HUES48 (cell line): ENCODE data around the gene CHAT.

Experiments used
- H3K27ac ChIP-seq: one replicate; pipeline ENCODE4 v1.7.0; 2013; ENCODE audit warnings: low read depth, low read length, inconsistent platforms
- H3K27me3 ChIP-seq: 2 replicates; pipeline ENCODE4 v1.6.1; 2013; ENCODE audit warnings: mild to moderate bottlenecking, low read length; ENCODE audit not compliant: control insufficient read depth, insufficient read depth
- H3K36me3 ChIP-seq: 2 replicates; pipeline ENCODE4 v1.6.1; 2013; ENCODE audit warnings: low read length; ENCODE audit not compliant: control insufficient read depth, insufficient read depth
- H3K4me1 ChIP-seq: 2 replicates; pipeline ENCODE4 v1.6.1; 2013; ENCODE audit warnings: mild to moderate bottlenecking, low read length; ENCODE audit not compliant: control insufficient read depth, insufficient read depth
- H3K4me3 ChIP-seq: 2 replicates; pipeline ENCODE4 v1.5.1; 2013; ENCODE audit warnings: mild to moderate bottlenecking, low read depth, low read length
- H3K9ac ChIP-seq: 2 replicates; pipeline ENCODE4 v1.6.1; 2013; ENCODE audit warnings: mild to moderate bottlenecking, low read depth, low read length, moderate library complexity
- H3K9me3 ChIP-seq: 2 replicates; pipeline ENCODE4 v1.6.1; 2013; ENCODE audit warnings: low read length; ENCODE audit not compliant: control insufficient read depth, insufficient read depth

The CHAT gene

GRCh38 chr10:49606981-49607535 lies 6.8 kb upstream of the CHAT start:
- Histone ChIP-seq H3K36me3 (no peaks in the 10 kb centered on the region), H3K9ac (no peak overlapping the region), H3K9me3 (no peaks in the 10 kb centered on the region), H3K27me3 (peaks cover 97% of the 10 kb centered on the region), H3K27ac (no peak overlapping the region), H3K4me1 (peaks cover 10% of the 10 kb centered on the region), H3K4me3 (no peak overlapping the region)

- Histone ChIP-seq H3K9ac (no peak overlapping the region), H3K9me3 (no peaks in the 10 kb centered on the region), H3K4me1 (peaks cover 22% of the 10 kb centered on the region), H3K27ac (no peak overlapping the region), H3K27me3 (peaks cover 98% of the 10 kb centered on the region), H3K4me3 (peak overlapping the region; percentile 63), H3K36me3 (no peaks in the 10 kb centered on the region)
These were observed 5.5 kb upstream of the CHAT start for GRCh38 chr10:49608166-49609005.

- peaks cover 98% of the 10 kb centered on the region for H3K27me3 ChIP-seq
- no peaks in the 10 kb centered on the region for H3K36me3 ChIP-seq
- no peaks in the 10 kb centered on the region for H3K9me3 ChIP-seq
- H3K4me3 ChIP-seq = peak overlapping the region; percentile 63
- peaks cover 24% of the 10 kb centered on the region for H3K4me1 ChIP-seq
- H3K9ac ChIP-seq = no peak overlapping the region
- H3K27ac ChIP-seq = no peak overlapping the region
These were observed 4.9 kb upstream of the CHAT start for GRCh38 chr10:49609006-49609282.

- no peak overlapping the region for H3K27ac ChIP-seq
- H3K4me3 ChIP-seq = peak overlapping the region; percentile 63
- no peak overlapping the region for H3K9ac ChIP-seq
- no peaks in the 10 kb centered on the region for H3K9me3 ChIP-seq
- H3K27me3 ChIP-seq = peaks cover 98% of the 10 kb centered on the region
- peaks cover 25% of the 10 kb centered on the region for H3K4me1 ChIP-seq
- H3K36me3 ChIP-seq = no peaks in the 10 kb centered on the region
These were observed 4.3 kb upstream of the CHAT start for GRCh38 chr10:49609283-49610113.

GRCh38 chr10:49610114-49610457 lies 3.8 kb upstream of the CHAT start, which contains the start of gene SLC18A3:
TSS of gene SLC18A3 (plus strand) at chr10:49610310. CDS start at chr10:49610741, 431 bp downstream.
- Histone ChIP-seq H3K4me1 (peaks cover 27% of the 10 kb centered on the region), H3K27me3 (peaks cover 98% of the 10 kb centered on the region), H3K36me3 (no peaks in the 10 kb centered on the region), H3K9me3 (no peaks in the 10 kb centered on the region), H3K4me3 (peak within 1 kb of the TSS; percentile 63), H3K27ac (no peak within 1 kb of the TSS), H3K9ac (no peak within 1 kb of the TSS)

- H3K27me3 ChIP-seq = peaks cover 98% of the 10 kb centered on the region
- no peak overlapping the region for H3K27ac ChIP-seq
- no peaks in the 10 kb centered on the region for H3K36me3 ChIP-seq
- no peaks in the 10 kb centered on the region for H3K9me3 ChIP-seq
- no peak overlapping the region for H3K9ac ChIP-seq
- peak overlapping the region; percentile 47; the same call in 1 of the 2 replicates for H3K4me3 ChIP-seq
- H3K4me1 ChIP-seq = peaks cover 27% of the 10 kb centered on the region
These were observed 3.2 kb upstream of the CHAT start for GRCh38 chr10:49610458-49611165.

GRCh38 chr10:49611166-49611815 lies 2.5 kb upstream of the CHAT start:
- peak overlapping the region; percentile 47; the same call in 1 of the 2 replicates for H3K4me3 ChIP-seq
- no peak overlapping the region for H3K27ac ChIP-seq
- H3K4me1 ChIP-seq = peaks cover 27% of the 10 kb centered on the region
- H3K9ac ChIP-seq = no peak overlapping the region
- no peaks in the 10 kb centered on the region for H3K9me3 ChIP-seq
- peaks cover 98% of the 10 kb centered on the region for H3K27me3 ChIP-seq
- no peaks in the 10 kb centered on the region for H3K36me3 ChIP-seq

GRCh38 chr10:49611816-49612512 lies 1.9 kb upstream of the CHAT start:
- H3K9ac ChIP-seq = no peak overlapping the region
- H3K27me3 ChIP-seq = peaks cover 98% of the 10 kb centered on the region
- H3K36me3 ChIP-seq = no peaks in the 10 kb centered on the region
- no peak overlapping the region for H3K27ac ChIP-seq
- peaks cover 27% of the 10 kb centered on the region for H3K4me1 ChIP-seq
- peak overlapping the region; percentile 7; the same call in 1 of the 2 replicates for H3K4me3 ChIP-seq
- no peaks in the 10 kb centered on the region for H3K9me3 ChIP-seq

GRCh38 chr10:49612513-49613164 lies 1.2 kb upstream of the CHAT start:
- peaks cover 98% of the 10 kb centered on the region for H3K27me3 ChIP-seq
- H3K4me3 ChIP-seq = no peak overlapping the region; the same call in 1 of the 2 replicates

More at GRCh38 chr10:49612513-49613164, 1.2 kb upstream of the CHAT start:
- peaks cover 27% of the 10 kb centered on the region for H3K4me1 ChIP-seq
- no peaks in the 10 kb centered on the region for H3K9me3 ChIP-seq
- H3K36me3 ChIP-seq = no peaks in the 10 kb centered on the region
- no peak overlapping the region for H3K27ac ChIP-seq
- no peak overlapping the region for H3K9ac ChIP-seq
